Natural killer cell treated with Interleukin-12 subunit alpha and Interleukin-12 subunit beta and Interleukin-15 and Interleukin-18, amount 100 ng/mL, for 72 hours (primary cell): ENCODE measurements around the gene SRCAP. TPM values are rescaled to one million over a fixed set of nuclear protein-coding genes. Genes with fewer than 3 reads are reported as not detected.
A peak's percentile ranks its signal among the peaks of the same experiment; 100 is the strongest.

Source experiments
- ATAC-seq, 2 donors: fragments of 150-1000 bp; cut with Tn5 transposase in 1 of 2; sonication (Bioruptor Pico), chemical (Tn5 transposase) in 1 of 2; 2 replicates each; pipeline ENCODE4 v1.10.0; 2021
- DNase-seq: peaks from one replicate; pipeline ENCODE4 v3.0.0; 2022; ENCODE audit warnings: low spot score
- H3K27ac Mint-ChIP-seq, 2 donors: 1 replicate in 1 of 2; 2 replicates in 1 of 2; pipeline ENCODE4 v1.8.0; 2022; ENCODE audit warnings: mixed read lengths in 2 of 2, mild to moderate bottlenecking in 1 of 2, moderate library complexity in 1 of 2
- H3K27me3 Mint-ChIP-seq, 2 donors: 1 replicate in 1 of 2; 2 replicates in 1 of 2; pipeline ENCODE4 v1.8.0; 2022; ENCODE audit warnings: mixed read lengths in 2 of 2
- H3K36me3 Mint-ChIP-seq: one replicate; pipeline ENCODE4 v1.8.0; 2022; ENCODE audit warnings: mixed read lengths
- H3K4me1 Mint-ChIP-seq, 2 donors: 1 replicate in 1 of 2; 2 replicates in 1 of 2; pipeline ENCODE4 v1.8.0; 2022; ENCODE audit warnings: low read depth in 2 of 2, mixed read lengths in 2 of 2, mild to moderate bottlenecking in 1 of 2
- H3K4me3 Mint-ChIP-seq: one replicate; pipeline ENCODE4 v1.8.0; 2022; ENCODE audit warnings: mixed read lengths
- H3K9me3 Mint-ChIP-seq: 2 replicates; pipeline ENCODE4 v1.8.0; 2022; ENCODE audit warnings: mixed read lengths
- total RNA-seq, 2 donors: library from RNA; stranded (reverse); gene quantifications; one replicate each; pipeline ENCODE4 v1.2.3, GENCODE V29; 2022

The SRCAP gene
- total RNA-seq, 2 donors from 2014 or later: 90.8 to 121 TPM

GRCh38 chr16:30779596-30779995, 80.6 kb downstream of the SRCAP start:
- no peak for ATAC-seq
- Mint-ChIP-seq H3K27me3 (peaks cover 3 to 9% of the 10 kb centered on the region in 2 donors), H3K27ac (no peak overlapping the region), H3K4me1 (peaks cover 16 to 21% of the 10 kb centered on the region in 2 donors), H3K36me3 (no peaks in the 10 kb centered on the region), H3K9me3 (no peaks in the 10 kb centered on the region), H3K4me3 (no peak overlapping the region)
- DNase-seq: no peak

- Mint-ChIP-seq H3K9me3 (no peaks in the 10 kb centered on the region), H3K4me3 (no peak overlapping the region), H3K36me3 (no peaks in the 10 kb centered on the region), H3K27ac (no peak overlapping the region), H3K27me3 (peaks cover 3 to 9% of the 10 kb centered on the region in 2 donors), H3K4me1 (peaks cover 12 to 20% of the 10 kb centered on the region in 2 donors)
- no peak for ATAC-seq
- no peak for DNase-seq
Observed at GRCh38 chr16:30780021-30780420, 81.0 kb downstream of the SRCAP start.

GRCh38 chr16:30780549-30780948, 81.6 kb downstream of the SRCAP start:
- H3K9me3 Mint-ChIP-seq: no peaks in the 10 kb centered on the region
- no peak overlapping the region for H3K4me3 Mint-ChIP-seq
- peaks cover 8 to 17% of the 10 kb centered on the region in 2 donors for H3K4me1 Mint-ChIP-seq

GRCh38 chr16:30782486-30783279, 83.7 kb downstream of the SRCAP start:
- Mint-ChIP-seq H3K4me1 (peaks cover 4 to 14% of the 10 kb centered on the region in 2 donors), H3K36me3 (no peaks in the 10 kb centered on the region), H3K9me3 (no peaks in the 10 kb centered on the region), H3K4me3 (no peak overlapping the region), H3K27ac (no peak overlapping the region), H3K27me3 (peaks cover 1 to 4% of the 10 kb centered on the region in 2 donors)
- no peak for ATAC-seq
- no peak for DNase-seq

More at GRCh38 chr16:30780549-30780948, 81.6 kb downstream of the SRCAP start:
- DNase-seq: no peak
- Mint-ChIP-seq H3K27me3 (peaks cover 3 to 9% of the 10 kb centered on the region in 2 donors), H3K36me3 (no peaks in the 10 kb centered on the region), H3K27ac (no peak overlapping the region)
- no peak for ATAC-seq

GRCh38 chr16:30783280-30784109, 84.5 kb downstream of the SRCAP start:
- ATAC-seq (no peak), DNase-seq (no peak)
- Mint-ChIP-seq H3K27ac (no peak overlapping the region), H3K36me3 (no peaks in the 10 kb centered on the region), H3K4me3 (no peak overlapping the region), H3K9me3 (no peaks in the 10 kb centered on the region), H3K27me3 (peaks cover 7 to 8% of the 10 kb centered on the region in 2 donors), H3K4me1 (peaks cover 7 to 14% of the 10 kb centered on the region in 2 donors)

GRCh38 chr16:30784215-30784614, 85.2 kb downstream of the SRCAP start:
- H3K36me3 Mint-ChIP-seq: no peaks in the 10 kb centered on the region
- no peak overlapping the region for H3K4me3 Mint-ChIP-seq
- ATAC-seq (no peak), DNase-seq (no peak)
- H3K27me3 Mint-ChIP-seq: peaks cover 7 to 8% of the 10 kb centered on the region in 2 donors
- H3K4me1 Mint-ChIP-seq: peaks cover 7 to 11% of the 10 kb centered on the region in 2 donors
- no peaks in the 10 kb centered on the region for H3K9me3 Mint-ChIP-seq
- no peak overlapping the region for H3K27ac Mint-ChIP-seq

- Mint-ChIP-seq H3K27me3 (peaks cover 7 to 8% of the 10 kb centered on the region in 2 donors), H3K9me3 (no peaks in the 10 kb centered on the region), H3K27ac (no peak overlapping the region), H3K4me3 (peak overlapping the region; percentile 71), H3K4me1 (peaks cover 7 to 11% of the 10 kb centered on the region in 2 donors), H3K36me3 (no peaks in the 10 kb centered on the region)
- ATAC-seq (no peak), DNase-seq (no peak)
Observed at GRCh38 chr16:30785126-30786106, 86.4 kb downstream of the SRCAP start.

GRCh38 chr16:30786115-30786935, 87.4 kb downstream of the SRCAP start:
- ATAC-seq (peak; percentile 43 to 54), DNase-seq (no peak)
- peaks cover 7 to 8% of the 10 kb centered on the region in 2 donors for H3K27me3 Mint-ChIP-seq
- no peak overlapping the region for H3K27ac Mint-ChIP-seq
- no peaks in the 10 kb centered on the region for H3K9me3 Mint-ChIP-seq
- H3K4me3 Mint-ChIP-seq: peak overlapping the region; percentile 71
- no peaks in the 10 kb centered on the region for H3K36me3 Mint-ChIP-seq
- H3K4me1 Mint-ChIP-seq: peaks cover 7 to 11% of the 10 kb centered on the region in 2 donors

- H3K36me3 Mint-ChIP-seq: no peaks in the 10 kb centered on the region
- DNase-seq (no peak), ATAC-seq (peak; percentile 50 to 59)
- peak within 1 kb of the TSS in 1 of 2 donors; percentile 16 for H3K27ac Mint-ChIP-seq
- peaks cover 7 to 8% of the 10 kb centered on the region in 2 donors for H3K27me3 Mint-ChIP-seq
- H3K4me3 Mint-ChIP-seq: peak within 1 kb of the TSS; percentile 76
- no peaks in the 10 kb centered on the region for H3K9me3 Mint-ChIP-seq
- H3K4me1 Mint-ChIP-seq: peaks cover 7 to 11% of the 10 kb centered on the region in 2 donors
Observed at GRCh38 chr16:30786936-30787612, 88.1 kb downstream of the SRCAP start, which contains the start of gene ZNF629. ZNF629 (minus strand) TSS chr16:30787205; CDS start chr16:30784482, 2,723 bp downstream.

- ATAC-seq: no peak
- Mint-ChIP-seq H3K4me3 (peak overlapping the region; percentile 76), H3K9me3 (no peaks in the 10 kb centered on the region), H3K27me3 (peaks cover 7 to 8% of the 10 kb centered on the region in 2 donors), H3K27ac (peak overlapping the region in 1 of 2 donors; percentile 16), H3K4me1 (peaks cover 7 to 11% of the 10 kb centered on the region in 2 donors), H3K36me3 (no peaks in the 10 kb centered on the region)
- no peak for DNase-seq
Observed at GRCh38 chr16:30787613-30788378, 88.8 kb downstream of the SRCAP start.
